ENCODE results near the gene C10orf67.

Gene C10orf67

GRCh38 chr10:23203369-23204325, 140.9 kb downstream of the C10orf67 start:
- no peak for TF ChIP-seq USF1 (IDR thresholded peaks at IDR 0.05)
- TF ChIP-seq RAD21 (IDR thresholded peaks at IDR 0.05; ENCODE audit: low read depth): no peak
- no peak for TF ChIP-seq ZBTB7A (IDR thresholded peaks at IDR 0.05; ENCODE audit: low read depth)
- TF ChIP-seq TEAD4 (IDR thresholded peaks at IDR 0.05): no peak
- TF ChIP-seq EGR1 (IDR thresholded peaks at IDR 0.05): no peak
- no peak for TF ChIP-seq MAX (IDR thresholded peaks at IDR 0.05)
- no peak for TF ChIP-seq YY1 (IDR thresholded peaks at IDR 0.05; ENCODE audit: low read depth)
- TF ChIP-seq EP300 (IDR thresholded peaks at IDR 0.05; ENCODE audit: borderline replicate concordance): no peak
- no peak for TF ChIP-seq NFIC (IDR thresholded peaks at IDR 0.05)
- no peak for TF ChIP-seq CREB1 (IDR thresholded peaks at IDR 0.05; ENCODE audit: low read depth)
- TF ChIP-seq FOXM1 (IDR thresholded peaks at IDR 0.05; ENCODE audit: borderline replicate concordance, low read depth): no peak
- TF ChIP-seq CEBPB (IDR thresholded peaks at IDR 0.05): no peak
- no peak for TF ChIP-seq TAF1 (IDR thresholded peaks at IDR 0.05; ENCODE audit: low read depth)
- TF ChIP-seq TCF12 (IDR thresholded peaks at IDR 0.05; ENCODE audit: low read depth): no peak

GRCh38 chr10:23202779-23203178, 141.8 kb downstream of the C10orf67 start:
- TF ChIP-seq TAF1 (IDR thresholded peaks at IDR 0.05; ENCODE audit: low read depth): no peak
- TF ChIP-seq YY1 (IDR thresholded peaks at IDR 0.05; ENCODE audit: low read depth): no peak
- no peak for TF ChIP-seq EP300 (IDR thresholded peaks at IDR 0.05; ENCODE audit: borderline replicate concordance)
- no peak for TF ChIP-seq USF1 (IDR thresholded peaks at IDR 0.05)
- TF ChIP-seq RAD21 (IDR thresholded peaks at IDR 0.05; ENCODE audit: low read depth): no peak
- TF ChIP-seq FOXM1 (IDR thresholded peaks at IDR 0.05; ENCODE audit: borderline replicate concordance, low read depth): no peak
- TF ChIP-seq NFIC (IDR thresholded peaks at IDR 0.05): no peak
- no peak for TF ChIP-seq ZBTB7A (IDR thresholded peaks at IDR 0.05; ENCODE audit: low read depth)
- no peak for TF ChIP-seq CEBPB (IDR thresholded peaks at IDR 0.05)
- TF ChIP-seq EGR1 (IDR thresholded peaks at IDR 0.05): no peak
- no peak for TF ChIP-seq MAX (IDR thresholded peaks at IDR 0.05)
- TF ChIP-seq REST (IDR thresholded peaks at IDR 0.05; ENCODE audit: low read depth): no peak
- TF ChIP-seq TEAD4 (IDR thresholded peaks at IDR 0.05): no peak
- no peak for TF ChIP-seq CREB1 (IDR thresholded peaks at IDR 0.05; ENCODE audit: low read depth)
- TF ChIP-seq TCF12 (IDR thresholded peaks at IDR 0.05; ENCODE audit: low read depth): no peak

GRCh38 chr10:23201837-23202236, 142.8 kb downstream of the C10orf67 start:
- no peak for TF ChIP-seq TAF1 (IDR thresholded peaks at IDR 0.05; ENCODE audit: low read depth)
- TF ChIP-seq EGR1 (IDR thresholded peaks at IDR 0.05): no peak
- TF ChIP-seq CEBPB (IDR thresholded peaks at IDR 0.05): no peak
- no peak for TF ChIP-seq CREB1 (IDR thresholded peaks at IDR 0.05; ENCODE audit: low read depth)
- no peak for TF ChIP-seq MAX (IDR thresholded peaks at IDR 0.05)
- TF ChIP-seq USF1 (IDR thresholded peaks at IDR 0.05): no peak
- no peak for TF ChIP-seq YY1 (IDR thresholded peaks at IDR 0.05; ENCODE audit: low read depth)
- TF ChIP-seq ZBTB7A (IDR thresholded peaks at IDR 0.05; ENCODE audit: low read depth): no peak
- no peak for TF ChIP-seq FOXM1 (IDR thresholded peaks at IDR 0.05; ENCODE audit: borderline replicate concordance, low read depth)
- TF ChIP-seq RAD21 (IDR thresholded peaks at IDR 0.05; ENCODE audit: low read depth): no peak
- TF ChIP-seq TCF12 (IDR thresholded peaks at IDR 0.05; ENCODE audit: low read depth): no peak
- no peak for TF ChIP-seq NFIC (IDR thresholded peaks at IDR 0.05)
- TF ChIP-seq EP300 (IDR thresholded peaks at IDR 0.05; ENCODE audit: borderline replicate concordance): no peak
- no peak for TF ChIP-seq REST (IDR thresholded peaks at IDR 0.05; ENCODE audit: low read depth)
- no peak for TF ChIP-seq TEAD4 (IDR thresholded peaks at IDR 0.05)

GRCh38 chr10:23200997-23201652, 143.5 kb downstream of the C10orf67 start:
- TF ChIP-seq EGR1 (IDR thresholded peaks at IDR 0.05) (no peak), EP300 (IDR thresholded peaks at IDR 0.05; ENCODE audit: borderline replicate concordance) (no peak)

Data from Ishikawa (cell line).